ENCODE measurements around the gene GTF2A1. TPM values are rescaled to one million over a fixed set of nuclear protein-coding genes. Genes with fewer than 3 reads are reported as not detected.
"Not testable (repeated sequence)": the region's sequence is repeated elsewhere in the genome, so short reads cannot be mapped to it uniquely, and the experiment has no call there.

The GTF2A1 gene
- total RNA-seq, 1 donor = 30.7 TPM

GRCh38 chr14:81233615-81234014 is 12.9 kb upstream of the GTF2A1 start:
- DNase-seq (ENCODE audit: low read depth in 2 of 3, low spot score in 2 of 3) = no peak

GRCh38 chr14:81231540-81231939 is 10.8 kb upstream of the GTF2A1 start:
- DNase-seq (ENCODE audit: low read depth in 2 of 3, low spot score in 2 of 3) = no peak

GRCh38 chr14:81224222-81224621 is 3.5 kb upstream of the GTF2A1 start:
- DNase-seq (ENCODE audit: low read depth in 2 of 3, low spot score in 2 of 3) = no peak

GRCh38 chr14:81223788-81224187 is 3.0 kb upstream of the GTF2A1 start:
- not testable (repeated sequence) for DNase-seq (ENCODE audit: low read depth in 2 of 3, low spot score in 2 of 3)

- DNase-seq (ENCODE audit: low read depth in 2 of 3, low spot score in 2 of 3) = no peak
These were observed 1.9 kb upstream of the GTF2A1 start for GRCh38 chr14:81222691-81223090.

- no peak for DNase-seq (ENCODE audit: low read depth in 2 of 3, low spot score in 2 of 3)
These were observed 1.4 kb upstream of the GTF2A1 start for GRCh38 chr14:81222126-81222525.

- peak in 1 of 3 donors; percentile 10 for DNase-seq (ENCODE audit: low read depth in 2 of 3, low spot score in 2 of 3)
These were observed 882 bp upstream of the GTF2A1 start for GRCh38 chr14:81221579-81222102.

- no peak for DNase-seq (ENCODE audit: low read depth in 2 of 3, low spot score in 2 of 3)
These were observed 254 bp downstream of the GTF2A1 start for GRCh38 chr14:81220580-81220829.

GRCh38 chr14:81219759-81220579 is 790 bp downstream of the GTF2A1 start:
- peak; percentile 41 to 67 (median 54) for DNase-seq (ENCODE audit: low read depth in 2 of 3, low spot score in 2 of 3)

GRCh38 chr14:81219210-81219758 is 1.5 kb downstream of the GTF2A1 start:
- peak; percentile 88 to 98 (median 93) for DNase-seq (ENCODE audit: low read depth in 2 of 3, low spot score in 2 of 3)

GRCh38 chr14:81211844-81212243 is 8.9 kb downstream of the GTF2A1 start:
- peak in 2 of 3 donors; percentile 66 to 82 for DNase-seq (ENCODE audit: low read depth in 2 of 3, low spot score in 2 of 3)

GRCh38 chr14:81209167-81209836 is 11.5 kb downstream of the GTF2A1 start:
- DNase-seq (ENCODE audit: low read depth in 2 of 3, low spot score in 2 of 3) = peak in 2 of 3 donors; percentile 5 to 13

GRCh38 chr14:81208489-81208888 is 12.3 kb downstream of the GTF2A1 start:
- no peak for DNase-seq (ENCODE audit: low read depth in 2 of 3, low spot score in 2 of 3)

GRCh38 chr14:81206115-81206514 is 14.6 kb downstream of the GTF2A1 start:
- no peak for DNase-seq (ENCODE audit: low read depth in 2 of 3, low spot score in 2 of 3)

- no peak for DNase-seq (ENCODE audit: low read depth in 2 of 3, low spot score in 2 of 3)
These were observed 15.1 kb downstream of the GTF2A1 start for GRCh38 chr14:81205639-81206038.

GRCh38 chr14:81200054-81200453 is 20.7 kb downstream of the GTF2A1 start:
- DNase-seq (ENCODE audit: low read depth in 2 of 3, low spot score in 2 of 3) = no peak

- DNase-seq (ENCODE audit: low read depth in 2 of 3, low spot score in 2 of 3) = no peak
These were observed 21.7 kb downstream of the GTF2A1 start for GRCh38 chr14:81199084-81199483.

GRCh38 chr14:81198651-81199050 is 22.1 kb downstream of the GTF2A1 start:
- DNase-seq (ENCODE audit: low read depth in 2 of 3, low spot score in 2 of 3) = no peak

- DNase-seq (ENCODE audit: low read depth in 2 of 3, low spot score in 2 of 3) = no peak
These were observed 26.7 kb downstream of the GTF2A1 start for GRCh38 chr14:81193924-81194633.

- DNase-seq (ENCODE audit: low read depth in 2 of 3, low spot score in 2 of 3) = no peak
These were observed 28.2 kb downstream of the GTF2A1 start for GRCh38 chr14:81192594-81192993.

- no peak for DNase-seq (ENCODE audit: low read depth in 2 of 3, low spot score in 2 of 3)
These were observed 32.8 kb downstream of the GTF2A1 start for GRCh38 chr14:81187832-81188522.

Data from hematopoietic multipotent progenitor cell (in vitro differentiated cells).